Stimulated activated CD4-positive, alpha-beta T cell treated with anti-CD3 and anti-CD28 coated beads, Interleukin-2, amount 100 ng/mL, for 24 hours (primary cell): ENCODE results near the gene ITGAX.

Source experiments
- DNase-seq, 2 donors: peaks; one replicate each; pipeline ENCODE4 v3.0.0-alpha.2; 2020

Gene ITGAX

DNA sequence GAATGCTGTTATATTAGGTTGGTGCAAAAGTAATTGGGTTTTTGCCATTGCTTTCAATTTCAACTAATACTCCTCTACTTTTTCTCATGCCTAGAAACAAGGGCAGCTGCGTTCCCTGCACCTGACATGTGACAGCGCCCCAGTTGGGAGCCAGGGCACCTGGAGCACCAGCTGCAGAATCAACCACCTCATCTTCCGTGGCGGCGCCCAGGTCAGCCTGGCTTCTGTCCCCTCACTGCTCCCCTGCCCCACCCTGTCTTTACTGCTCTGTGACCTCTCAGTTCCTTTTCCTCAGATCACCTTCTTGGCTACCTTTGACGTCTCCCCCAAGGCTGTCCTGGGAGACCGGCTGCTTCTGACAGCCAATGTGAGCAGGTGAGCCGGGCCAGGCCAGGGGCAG lies 21.7 kb downstream of the ITGAX start:
- DNase-seq = no peak

DNA sequence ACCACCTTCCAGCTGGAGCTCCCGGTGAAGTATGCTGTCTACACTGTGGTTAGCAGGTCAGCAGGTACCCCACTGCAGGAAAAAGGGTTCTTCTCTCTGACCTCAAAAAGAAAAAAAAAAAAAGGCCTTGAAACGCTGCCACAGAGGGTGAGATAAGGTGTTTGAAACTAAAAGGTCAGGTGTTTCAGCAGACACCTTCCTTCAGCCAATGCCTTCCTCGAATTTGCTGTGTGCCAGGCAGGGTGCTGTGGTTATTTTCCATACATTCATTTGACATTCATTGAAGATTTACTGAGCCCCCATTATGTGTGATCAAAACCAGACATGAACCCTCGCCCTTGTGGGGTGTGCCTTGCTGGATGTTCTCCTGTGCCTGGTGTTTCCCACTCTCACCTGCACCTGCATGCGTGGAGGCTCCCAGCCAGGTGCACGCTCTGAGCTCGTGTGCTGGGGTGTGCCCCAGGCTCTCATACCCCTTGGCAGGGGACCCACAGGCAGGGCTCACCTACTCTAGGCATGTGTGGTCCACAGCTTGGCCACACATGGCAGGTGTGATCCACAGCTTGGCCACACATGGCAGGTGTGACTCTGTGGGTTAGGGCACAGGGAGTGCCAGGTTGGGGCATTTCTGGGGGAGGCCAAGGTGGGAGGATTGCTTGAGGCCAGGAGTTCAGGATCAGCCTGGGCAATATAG lies 22.4 kb downstream of the ITGAX start:
- DNase-seq = no peak

DNA sequence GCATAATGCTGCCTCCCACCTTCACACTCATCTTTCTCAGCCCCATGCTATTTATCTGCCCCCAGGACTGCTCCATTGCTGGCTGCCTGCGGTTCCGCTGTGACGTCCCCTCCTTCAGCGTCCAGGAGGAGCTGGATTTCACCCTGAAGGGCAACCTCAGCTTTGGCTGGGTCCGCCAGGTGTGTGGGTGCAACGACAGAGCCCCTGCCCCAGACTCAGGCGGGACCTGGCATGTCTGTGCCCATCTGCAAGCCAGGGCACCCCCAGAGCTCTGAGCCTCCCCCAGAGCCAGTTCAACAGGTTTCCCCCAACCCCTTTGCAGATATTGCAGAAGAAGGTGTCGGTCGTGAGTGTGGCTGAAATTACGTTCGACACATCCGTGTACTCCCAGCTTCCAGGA lies 25.2 kb downstream of the ITGAX start:
- no peak for DNase-seq

DNA sequence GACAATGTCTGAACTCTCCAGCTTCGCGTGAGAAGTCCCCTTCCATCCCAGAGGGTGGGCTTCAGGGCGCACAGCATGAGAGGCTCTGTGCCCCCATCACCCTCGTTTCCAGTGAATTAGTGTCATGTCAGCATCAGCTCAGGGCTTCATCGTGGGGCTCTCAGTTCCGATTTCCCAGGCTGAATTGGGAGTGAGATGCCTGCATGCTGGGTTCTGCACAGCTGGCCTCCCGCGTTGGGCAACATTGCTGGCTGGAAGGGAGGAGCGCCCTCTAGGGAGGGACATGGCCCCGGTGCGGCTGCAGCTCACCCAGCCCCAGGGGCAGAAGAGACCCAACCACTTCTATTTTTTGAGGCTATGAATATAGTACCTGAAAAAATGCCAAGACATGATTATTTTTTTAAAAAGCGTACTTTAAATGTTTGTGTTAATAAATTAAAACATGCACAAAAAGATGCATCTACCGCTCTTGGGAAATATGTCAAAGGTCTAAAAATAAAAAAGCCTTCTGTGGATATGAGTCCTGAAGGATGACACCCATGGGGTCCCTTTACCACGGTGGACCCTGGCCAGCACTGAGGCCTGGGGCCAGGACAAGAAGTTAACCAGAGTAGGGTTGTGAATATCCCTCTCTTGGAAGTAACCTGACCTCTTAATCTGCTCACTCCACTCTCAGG lies 27.6 kb downstream of the ITGAX start:
- DNase-seq = peak; percentile 69 to 74

DNA sequence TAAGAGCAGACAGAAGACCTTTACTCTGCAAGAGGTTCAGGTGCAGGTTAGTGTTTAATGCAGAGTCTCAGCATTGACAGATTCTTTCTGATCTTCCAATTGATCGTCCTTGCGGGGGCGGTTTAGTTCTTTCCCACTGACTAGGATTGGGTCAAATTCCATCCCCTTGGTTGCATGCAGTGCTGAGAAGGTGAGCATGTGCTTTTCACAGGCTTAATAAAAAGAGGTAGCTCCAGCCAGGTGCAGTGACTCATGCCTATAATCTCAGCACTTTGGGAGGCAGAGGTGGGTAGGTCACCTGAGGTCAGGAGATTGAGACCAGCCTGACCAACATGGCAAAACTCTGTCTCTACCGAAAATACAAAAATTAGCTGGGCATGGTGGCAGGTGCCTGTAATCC lies 30.7 kb downstream of the ITGAX start:
- DNase-seq = no peak

DNA sequence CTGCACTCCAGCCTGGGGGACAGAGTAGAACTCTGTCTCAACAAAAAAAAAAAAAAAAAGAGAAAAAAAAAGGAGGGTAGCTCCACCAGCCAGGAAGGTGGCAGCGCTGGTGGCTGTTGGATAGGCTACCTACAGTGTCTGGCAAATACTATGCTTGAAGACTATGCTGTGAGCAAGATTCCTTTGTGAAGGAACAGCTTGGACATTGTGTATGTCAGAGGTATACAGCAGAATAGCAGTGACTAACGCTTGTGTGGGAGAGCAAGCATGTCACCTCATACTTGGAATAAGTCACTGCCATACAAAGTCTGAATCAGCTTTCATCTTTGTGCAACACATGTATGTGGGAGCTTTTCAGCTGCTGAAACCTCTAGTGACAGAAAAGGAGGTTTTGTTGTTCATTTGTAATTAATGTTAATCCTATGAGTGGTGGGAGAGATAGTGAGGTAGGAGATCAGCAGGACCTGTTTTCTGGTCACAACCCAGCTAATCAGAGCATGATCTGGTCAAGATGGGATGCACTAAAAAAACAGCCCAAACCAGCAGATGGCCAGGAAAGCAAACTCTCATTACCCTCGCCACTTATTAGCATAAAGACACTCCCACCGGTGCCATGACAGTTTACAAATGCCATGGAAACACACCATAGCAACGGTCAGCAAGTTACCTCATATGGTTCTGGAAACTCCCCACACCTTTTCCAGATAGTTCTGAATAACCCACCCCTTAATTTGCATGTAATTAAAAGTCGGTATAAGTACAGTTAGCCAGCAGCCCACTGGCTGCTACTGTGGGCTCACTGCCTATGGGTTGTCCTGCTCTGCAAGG lies 31.4 kb downstream of the ITGAX start:
- DNase-seq = peak in 1 of 2 donors; percentile 39

DNA sequence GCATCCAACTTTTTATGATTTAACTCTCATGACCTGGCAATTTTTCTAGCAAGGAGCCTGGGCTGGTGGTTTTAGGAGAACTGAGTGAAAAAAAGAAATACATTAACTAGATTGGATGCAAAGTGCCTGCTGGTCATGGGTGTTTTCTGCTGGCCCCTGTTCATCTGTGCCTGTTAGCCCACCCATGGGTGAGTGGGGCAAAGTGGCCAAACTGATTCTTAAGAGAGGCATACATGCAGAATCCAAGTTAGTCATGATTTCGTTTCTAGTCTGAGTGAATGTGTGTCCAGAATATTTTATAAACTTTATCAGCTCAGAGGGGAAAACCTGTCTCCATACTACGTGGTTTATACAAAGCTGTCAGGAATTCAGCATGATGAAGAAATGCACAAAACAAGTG lies 33.6 kb downstream of the ITGAX start:
- DNase-seq = no peak

DNA sequence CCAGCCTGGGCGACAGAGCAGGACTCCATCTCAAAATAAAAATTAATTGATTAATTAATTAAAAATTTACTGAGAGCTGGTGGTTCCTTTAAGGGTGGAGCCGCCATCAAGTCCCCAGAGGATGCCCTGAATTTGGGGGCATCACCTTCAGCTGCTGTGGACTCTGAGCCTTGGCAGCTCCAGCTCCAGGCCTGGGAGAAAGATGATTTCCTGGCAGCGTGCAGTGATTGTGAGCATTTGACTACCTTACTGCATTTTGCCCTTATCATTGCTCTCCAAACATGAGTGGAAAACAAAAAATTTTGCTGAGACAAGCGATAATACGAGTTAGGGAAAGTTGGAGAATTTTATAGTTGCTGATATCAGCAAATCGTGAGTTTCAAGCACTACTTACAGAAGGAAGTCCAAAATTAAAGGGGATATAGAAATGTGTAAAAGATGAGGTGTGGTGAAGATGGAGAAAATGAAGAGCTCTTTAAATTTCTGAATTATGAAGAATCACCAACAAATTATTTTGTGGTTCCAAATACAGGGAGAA lies 35.6 kb downstream of the ITGAX start:
- DNase-seq = no peak

DNA sequence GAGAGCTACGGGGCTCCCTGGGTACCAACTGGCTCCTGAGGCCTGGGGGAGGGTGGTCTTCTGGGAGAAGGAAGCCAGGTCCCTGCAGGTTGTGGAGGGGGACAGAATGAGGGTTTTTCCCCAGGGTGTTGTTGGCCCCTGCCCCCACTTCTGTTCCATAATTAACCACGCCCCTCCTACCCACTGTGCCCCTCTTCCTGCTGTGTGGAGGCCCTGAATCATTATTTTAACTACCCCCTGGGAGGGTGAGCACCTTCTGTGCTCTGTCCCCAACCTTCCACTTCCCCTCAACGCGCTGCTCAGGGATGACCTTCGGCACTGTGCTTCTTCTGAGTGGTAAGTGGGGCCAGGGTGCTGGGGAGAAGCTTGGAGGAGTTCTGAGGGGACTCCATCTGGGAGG lies 38.1 kb downstream of the ITGAX start, which contains the start of gene ITGAD:
Gene ITGAD, plus strand, starts transcription at position 280 of the 400 bp plus-strand sequence. Its CDS starts 26 bp downstream, at position 306.
- DNase-seq = no peak

DNA sequence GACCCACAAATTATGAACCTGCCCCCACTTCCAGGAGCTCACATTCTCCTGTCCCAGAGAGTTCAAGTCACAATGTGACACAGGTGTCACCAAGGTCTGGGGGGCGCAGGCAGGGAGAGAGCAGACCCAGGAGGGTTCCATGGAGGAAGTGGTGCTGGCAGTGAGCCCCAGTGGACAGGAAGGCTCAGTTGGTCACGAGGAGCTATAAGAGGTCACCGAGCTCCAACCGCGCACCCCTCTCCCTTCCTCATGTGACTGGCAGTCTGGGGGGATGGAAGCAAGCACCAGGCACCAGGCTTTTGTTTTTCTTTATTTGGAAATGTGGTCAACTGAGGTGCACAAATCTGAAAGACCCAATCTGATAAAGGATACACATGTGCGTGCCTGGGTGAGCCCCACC lies 40.7 kb downstream of the ITGAX start:
- DNase-seq = no peak

DNA sequence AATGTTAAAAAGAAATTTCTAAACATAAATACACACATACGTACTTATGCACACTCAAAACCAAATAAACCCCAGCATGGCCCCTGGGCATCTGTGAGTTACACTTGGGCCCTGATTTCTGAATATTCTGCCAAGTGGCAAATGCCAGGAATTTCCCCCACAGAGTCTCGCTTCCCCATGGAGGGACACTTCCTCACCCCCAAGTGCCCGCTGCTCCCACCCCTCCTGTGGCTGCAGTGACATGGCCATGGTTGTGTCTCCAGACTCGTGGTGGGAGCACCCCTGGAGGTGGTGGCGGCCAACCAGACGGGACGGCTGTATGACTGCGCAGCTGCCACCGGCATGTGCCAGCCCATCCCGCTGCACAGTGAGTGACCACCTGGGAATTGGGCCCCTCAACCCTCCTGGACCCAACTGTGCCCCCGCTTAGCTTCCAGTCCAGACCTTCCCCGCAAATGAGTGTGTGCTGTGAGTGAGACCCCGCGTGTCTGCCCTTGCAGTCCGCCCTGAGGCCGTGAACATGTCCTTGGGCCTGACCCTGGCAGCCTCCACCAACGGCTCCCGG lies 42.2 kb downstream of the ITGAX start:
- DNase-seq = no peak

DNA sequence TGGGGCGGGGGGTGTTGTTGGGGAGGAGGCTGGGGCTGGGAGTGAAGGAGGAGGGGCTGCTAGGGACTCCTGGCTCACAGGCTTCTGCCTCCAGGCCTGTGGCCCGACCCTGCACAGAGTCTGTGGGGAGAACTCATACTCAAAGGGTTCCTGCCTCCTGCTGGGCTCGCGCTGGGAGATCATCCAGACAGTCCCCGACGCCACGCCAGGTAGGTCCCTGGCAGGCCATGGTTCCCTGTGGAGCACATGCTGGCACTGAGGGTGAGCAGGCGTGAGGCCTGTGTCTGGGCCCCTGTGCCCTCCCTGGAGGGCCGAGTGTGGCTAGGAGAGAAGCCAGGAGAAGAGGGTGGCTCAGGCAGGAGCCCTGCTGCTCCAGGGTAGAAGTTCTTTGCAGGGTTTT lies 42.7 kb downstream of the ITGAX start:
- DNase-seq = no peak

DNA sequence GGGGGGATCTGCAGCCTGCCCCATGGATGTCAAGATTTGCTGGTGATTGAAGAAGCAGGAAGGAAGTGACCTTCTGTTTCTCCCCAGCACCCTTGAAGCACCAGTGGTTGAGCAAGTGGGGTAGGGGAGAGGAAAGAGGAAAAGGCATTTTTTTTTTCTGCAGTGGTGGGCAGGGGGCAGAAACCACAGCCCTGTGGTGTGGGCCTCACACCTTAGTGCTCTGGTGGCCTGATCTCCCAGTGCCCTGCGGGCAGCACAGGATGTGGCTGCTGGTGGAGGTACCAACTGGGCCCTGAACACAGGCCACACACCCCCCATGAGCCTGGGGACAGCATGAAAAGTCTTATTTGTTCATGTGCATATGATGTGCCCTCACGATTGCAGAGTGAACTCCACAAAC lies 45.2 kb downstream of the ITGAX start:
- no peak for DNase-seq

DNA sequence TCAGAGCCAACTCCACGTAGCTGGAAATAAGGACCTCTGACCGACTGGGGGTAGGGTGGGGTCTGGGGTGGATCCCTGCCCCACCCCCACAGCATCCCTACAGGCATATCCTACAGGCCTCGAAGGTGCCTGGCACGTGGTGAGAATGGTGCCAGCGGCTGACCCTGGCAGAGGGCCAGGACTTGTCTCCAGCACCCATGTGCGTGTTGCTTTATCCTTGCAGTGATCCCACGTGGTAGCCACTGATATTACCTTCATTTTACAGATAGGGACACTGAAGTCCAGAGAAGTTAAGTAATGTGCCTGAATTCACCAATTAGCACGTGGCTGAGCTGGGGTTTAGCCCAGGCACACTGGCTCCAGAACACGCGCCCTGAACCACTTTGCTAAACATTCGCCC lies 46.5 kb downstream of the ITGAX start:
- no peak for DNase-seq

DNA sequence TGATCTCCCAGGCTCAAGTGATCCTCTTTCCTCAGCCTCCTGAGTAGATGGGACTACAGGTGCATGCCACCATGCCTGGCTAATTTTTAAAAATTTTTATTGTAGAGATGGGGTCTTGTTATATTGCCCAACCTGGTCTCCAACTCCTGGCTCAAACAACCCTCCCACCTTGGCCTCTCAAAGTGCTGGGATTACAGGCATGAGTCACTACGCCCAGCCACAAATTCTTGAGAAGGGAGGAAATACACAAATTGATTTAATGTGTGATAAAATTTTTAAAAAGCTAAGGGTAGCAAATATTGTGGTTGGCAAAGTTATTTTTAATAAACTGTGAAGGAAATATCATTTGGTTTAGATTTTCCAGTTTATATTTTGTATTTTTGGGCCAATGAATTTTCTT lies 47.7 kb downstream of the ITGAX start:
- no peak for DNase-seq

DNA sequence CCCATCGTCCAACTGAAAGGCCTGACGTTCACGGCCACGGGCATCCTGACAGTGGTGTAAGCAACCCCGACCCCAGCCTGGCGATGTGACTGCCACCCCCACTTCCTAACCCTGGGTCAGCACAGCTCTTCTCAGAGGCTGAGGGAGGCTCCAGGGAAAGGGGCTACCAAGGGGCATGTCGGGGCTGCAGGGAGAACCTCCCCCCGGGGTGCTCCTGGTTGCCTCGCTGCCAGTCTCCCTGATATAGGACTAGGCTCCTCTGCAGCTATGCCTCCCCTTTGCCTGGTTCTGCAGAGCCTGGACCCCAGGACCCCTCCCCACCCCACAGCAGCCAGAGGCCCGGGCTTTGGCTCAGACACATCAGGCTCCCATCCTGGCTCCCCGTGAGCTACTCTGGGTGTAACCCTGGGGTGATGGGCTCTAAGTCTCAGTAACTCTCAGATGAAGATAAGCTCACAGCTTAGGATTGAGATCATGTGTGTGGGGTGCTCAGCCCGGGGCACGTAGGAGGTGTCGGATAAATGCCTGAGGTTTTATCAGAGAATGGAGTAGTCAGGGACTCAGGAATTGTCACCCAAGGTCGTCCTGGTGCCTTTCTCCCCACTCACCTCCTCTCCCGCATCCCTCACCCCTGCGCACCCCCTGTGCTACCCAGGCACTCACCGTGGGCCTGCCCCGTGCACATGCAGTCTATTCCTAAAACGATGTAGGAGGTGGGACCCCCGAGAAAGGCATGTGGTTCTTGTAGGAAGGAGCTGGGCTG lies 48.8 kb downstream of the ITGAX start:
- DNase-seq = no peak

DNA sequence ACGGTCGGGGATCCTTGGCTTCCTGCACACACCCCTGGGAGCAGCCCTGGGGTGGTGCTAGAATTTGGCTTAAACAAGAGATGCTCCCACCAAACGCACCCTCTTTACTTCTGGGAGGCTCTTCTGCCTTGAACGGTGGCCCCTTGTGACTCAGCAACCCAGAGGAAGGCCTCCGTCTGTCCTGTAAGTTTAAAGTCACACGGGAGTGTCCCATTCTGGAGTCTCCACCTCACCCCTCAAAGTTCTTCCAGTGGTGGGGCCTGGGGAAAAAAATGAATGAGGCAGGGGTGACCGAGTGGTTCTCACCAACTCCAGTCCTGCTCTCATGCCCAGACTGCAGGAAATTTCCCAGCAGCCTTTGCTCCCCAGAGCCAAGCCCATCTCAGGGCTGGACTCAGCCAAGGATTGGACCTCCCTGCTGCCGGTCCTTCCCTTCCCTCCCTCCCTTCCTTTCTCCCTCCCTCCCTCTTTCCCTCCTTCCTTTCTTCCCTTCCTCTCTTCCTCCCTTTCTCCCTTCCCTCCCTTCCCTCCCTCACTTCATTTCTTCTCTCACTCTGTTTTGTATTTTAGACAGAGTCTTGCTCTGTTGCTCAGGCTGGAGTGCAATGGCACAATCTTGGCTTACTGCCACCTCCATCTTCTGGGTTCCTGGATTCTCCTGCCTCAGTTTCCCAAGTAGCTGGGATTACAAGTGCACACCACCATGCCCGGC lies 49.5 kb downstream of the ITGAX start:
- no peak for DNase-seq

DNA sequence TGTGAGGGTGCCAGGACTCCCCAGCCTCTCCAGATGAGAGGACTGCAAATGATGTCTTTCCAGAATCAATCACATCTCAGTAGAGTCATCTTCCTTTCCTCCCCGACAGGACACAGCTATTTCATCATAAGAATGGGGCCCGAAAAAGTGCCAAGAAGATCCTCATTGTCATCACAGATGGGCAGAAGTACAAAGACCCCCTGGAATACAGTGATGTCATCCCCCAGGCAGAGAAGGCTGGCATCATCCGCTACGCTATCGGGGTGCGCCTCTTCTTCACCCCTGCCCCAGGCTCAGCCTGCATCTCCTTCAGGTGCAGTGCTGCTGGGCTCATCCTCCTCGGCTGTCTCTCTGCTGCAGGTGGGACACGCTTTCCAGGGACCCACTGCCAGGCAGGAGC lies 52.4 kb downstream of the ITGAX start:
- DNase-seq = no peak

DNA sequence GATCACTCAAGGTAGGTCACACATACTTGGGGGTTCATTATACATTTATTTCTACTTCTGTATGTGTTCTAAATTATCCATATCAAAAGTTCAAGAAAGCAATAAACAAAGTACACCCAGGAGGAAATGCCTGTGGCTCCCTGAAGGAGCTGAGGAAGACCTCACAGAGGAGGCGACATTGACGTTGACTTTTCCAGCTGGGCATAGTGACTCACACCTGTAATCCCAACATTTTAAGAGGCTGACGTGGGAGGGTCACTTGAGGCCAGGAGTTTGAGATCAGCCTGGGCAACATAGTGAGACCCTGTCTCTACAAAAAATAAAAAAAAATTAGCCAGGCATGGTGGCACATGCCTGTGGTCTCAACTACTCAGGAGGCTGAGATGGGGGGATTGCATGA lies 54.5 kb downstream of the ITGAX start:
- DNase-seq = no peak

DNA sequence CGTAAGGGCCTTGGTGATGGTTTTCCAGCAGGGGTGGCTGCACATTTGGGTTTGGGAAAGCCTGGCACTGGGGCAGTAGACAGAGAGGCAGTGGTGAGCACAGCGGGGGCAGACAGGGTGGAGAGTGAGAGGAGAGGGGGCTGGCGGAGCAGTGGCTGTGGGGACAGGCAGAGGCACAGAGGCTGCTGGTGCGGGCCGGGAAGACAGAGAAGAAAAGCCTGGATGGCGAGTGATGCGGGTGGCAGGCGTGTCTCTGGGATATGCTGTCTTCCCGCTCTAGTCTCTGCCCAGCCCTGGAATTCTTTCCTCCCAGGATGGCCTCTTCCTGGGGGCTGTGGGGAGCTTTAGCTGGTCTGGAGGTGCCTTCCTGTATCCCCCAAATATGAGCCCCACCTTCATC lies 55.1 kb downstream of the ITGAX start:
- DNase-seq = no peak

DNA sequence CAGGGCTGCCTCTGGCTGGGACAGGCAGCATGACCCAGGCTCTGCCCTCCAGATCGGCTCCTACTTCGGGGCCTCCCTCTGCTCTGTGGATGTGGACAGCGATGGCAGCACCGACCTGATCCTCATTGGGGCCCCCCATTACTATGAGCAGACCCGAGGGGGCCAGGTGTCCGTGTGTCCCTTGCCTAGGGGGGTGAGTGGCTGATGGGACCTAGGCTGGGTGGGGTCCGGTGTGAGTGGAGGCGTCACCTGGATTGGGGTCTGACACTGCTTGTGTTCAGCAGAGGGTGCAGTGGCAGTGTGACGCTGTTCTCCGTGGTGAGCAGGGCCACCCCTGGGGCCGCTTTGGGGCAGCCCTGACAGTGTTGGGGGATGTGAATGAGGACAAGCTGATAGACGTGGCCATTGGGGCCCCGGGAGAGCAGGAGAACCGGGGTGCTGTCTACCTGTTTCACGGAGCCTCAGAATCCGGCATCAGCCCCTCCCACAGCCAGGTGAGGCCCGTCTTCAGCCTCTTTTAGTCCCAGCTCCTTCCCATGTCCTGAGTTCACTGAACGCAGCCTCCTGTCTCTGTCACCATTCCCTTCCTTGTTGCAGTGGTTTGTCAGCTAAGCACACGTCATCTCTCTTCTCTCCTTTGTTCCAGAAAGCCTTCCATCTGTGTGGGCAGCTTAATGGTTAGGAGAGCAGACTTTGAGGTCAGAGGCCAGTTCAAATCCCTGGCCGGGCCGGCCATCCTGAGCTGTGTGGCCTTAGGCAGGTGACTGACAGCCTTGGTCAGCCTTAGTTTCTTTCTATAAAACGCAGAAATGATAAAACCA lies 56.3 kb downstream of the ITGAX start:
- no peak for DNase-seq
